Panc1 (cell line): ENCODE data around the gene PLEKHG5. TPM values are rescaled to one million over a fixed set of nuclear protein-coding genes. Genes with fewer than 3 reads are reported as not detected.
"Not testable (repeated sequence)": the region's sequence is repeated elsewhere in the genome, so short reads cannot be mapped to it uniquely, and the experiment has no call there.

Source experiments
- ATAC-seq: fragments of 200-7000 bp; cut with Tn5 transposase; 2 replicates; pipeline ENCODE4 v1.9.1; 2020; ENCODE audit warnings: mild to moderate bottlenecking, moderate library complexity
- BruUV-seq: library from RNA; stranded (reverse); fragments of 400-500 nt; replicated peaks from 2 replicates; lab custom pipeline; 2021; lab: Mats Ljungman, UMichigan
- CTCF ChIA-PET: fragments of 300-600 bp; sonication (Branson Sonifier 250); formaldehyde crosslinking; loops from one replicate; lab custom pipeline; 2022; ENCODE audit warnings: antibody characterized with exemption; lab: Charles Lee
- POLR2A ChIA-PET: fragments of 300-600 bp; sonication (Branson Sonifier 250); formaldehyde crosslinking; loops from one replicate; lab custom pipeline; 2022; ENCODE audit warnings: antibody characterized with exemption; lab: Charles Lee
- DNase-seq: peaks from one replicate; pipeline ENCODE4 v3.0.0-alpha.2; 2010; ENCODE audit warnings: low read depth, low spot score
- H3K27ac ChIP-seq: 2 replicates; pipeline ENCODE4 v1.5.1; 2011; ENCODE audit warnings: mild to moderate bottlenecking, low read length, inconsistent platforms
- H3K27me3 ChIP-seq: fragments of 200-500 bp; sonication (Bioruptor generic); 2 replicates; pipeline ENCODE4 v1.6.0; 2014; ENCODE audit warnings: low read length, inconsistent platforms; ENCODE audit not compliant: control insufficient read depth, insufficient read depth
- H3K36me3 ChIP-seq: fragments of 200-500 bp; sonication (Bioruptor generic); 2 replicates; pipeline ENCODE4 v1.5.1; 2014; ENCODE audit warnings: inconsistent platforms, mild to moderate bottlenecking, low read length, moderate library complexity; ENCODE audit not compliant: control insufficient read depth, insufficient read depth
- H3K4me1 ChIP-seq: 2 replicates; pipeline ENCODE4 v1.5.1; 2011; ENCODE audit warnings: inconsistent platforms, mild to moderate bottlenecking, low read length, moderate library complexity; ENCODE audit not compliant: control insufficient read depth, insufficient read depth
- H3K4me3 ChIP-seq, 2 experiments: 2 replicates each; pipeline ENCODE4 v1.5.1; 2011 to 2012; ENCODE audit warnings: low read depth in 2 of 2, low read length in 2 of 2, mild to moderate bottlenecking in 2 of 2, inconsistent platforms in 1 of 2, moderate library complexity in 1 of 2
- H3K9me3 ChIP-seq: fragments of 200-500 bp; sonication (Bioruptor generic); 2 replicates; pipeline ENCODE4 v1.5.1; 2014; ENCODE audit warnings: low read depth, mild to moderate bottlenecking, inconsistent platforms, low read length, moderate library complexity; ENCODE audit not compliant: control insufficient read depth, insufficient read depth
- CTCF ChIP-seq: fragments of 450-650 bp; IDR thresholded peaks from 2 replicates; pipeline ENCODE4 v1.5.1; 2017; ENCODE audit warnings: mild to moderate bottlenecking
- POLR2AphosphoS5 ChIP-seq: IDR thresholded peaks from 2 replicates; pipeline ENCODE4 v1.6.1; 2012; ENCODE audit warnings: mild to moderate bottlenecking, low read depth, low read length, moderate library complexity
- REST ChIP-seq, 2 experiments: IDR thresholded peaks; 2 replicates each; pipeline ENCODE4 v1.6.1; 2011 to 2012; ENCODE audit warnings: low read depth in 2 of 2, control low read depth in 1 of 2, low read length in 1 of 2, mild to moderate bottlenecking in 1 of 2, moderate library complexity in 1 of 2; ENCODE audit not compliant: insufficient read depth in 1 of 2
- SIN3A ChIP-seq: IDR thresholded peaks from 2 replicates; pipeline ENCODE4 v1.6.1; 2012; ENCODE audit warnings: low read depth, mild to moderate bottlenecking, low read length, moderate library complexity, borderline replicate concordance; ENCODE audit not compliant: insufficient read depth
- TCF7L2 ChIP-seq: IDR thresholded peaks from 2 replicates; pipeline ENCODE4 v1.6.1; 2011; ENCODE audit warnings: mild to moderate bottlenecking, low read depth, low read length, inconsistent platforms
- in situ Hi-C: cut with HindIII; loops from 2 replicates; pipeline ENCODE4 v1.10.0; 2016; ENCODE audit warnings: low sequenced_read_pairs, low pct_unique_long_range_greater_than_20kb
- intact Hi-C: fragments of 100-400 bp; cut with micrococcal nuclease; formaldehyde crosslinking; loops from one replicate; pipeline ENCODE4 v1.10.0; 2022; ENCODE audit not compliant: unreplicated experiment
- total RNA-seq: library from RNA; stranded (reverse); gene quantifications from one replicate; pipeline ENCODE4 v1.2.1, GENCODE V29; 2021; ENCODE audit not compliant: unreplicated experiment

PLEKHG5 gene
- total RNA-seq, 1 experiment from 2014 or later, result 6.8 TPM

- Histone ChIP-seq H3K36me3 (no peaks in the 10 kb centered on the region), H3K27ac (no peak overlapping the region), H3K9me3 (no peaks in the 10 kb centered on the region), H3K4me3 (no peak overlapping the region), H3K4me1 (no peaks in the 10 kb centered on the region), H3K27me3 (no peaks in the 10 kb centered on the region)
- in situ Hi-C loops (no loop called here), intact Hi-C loops (no loop called here)
- POLR2A ChIA-PET, result no interaction called here
- DNase-seq, result no peak
- TF ChIP-seq POLR2AphosphoS5 (no peak), SIN3A (no peak), TCF7L2 (no peak), REST (IDR thresholded peaks at IDR 0.05; ENCODE audit: insufficient read depth in 1 of 2, low read depth in 2 of 2, low read length in 1 of 2) (no peak), CTCF (no peak)
- CTCF ChIA-PET, result no interaction called here
- BruUV-seq, result no TSS peak
- peak; percentile 58 for ATAC-seq
Measured at GRCh38 chr1:6456800-6457466, 34.5 kb downstream of the PLEKHG5 start.

- POLR2A ChIA-PET, DNase-seq, H3K27me3 ChIP-seq, H3K4me1 ChIP-seq, H3K36me3 ChIP-seq, BruUV-seq, H3K4me3 ChIP-seq, intact Hi-C loops, CTCF ChIA-PET, in situ Hi-C loops, H3K27ac ChIP-seq, ATAC-seq, H3K9me3 ChIP-seq: not testable (repeated sequence)
Measured at GRCh38 chr1:6455752-6456520, 35.5 kb downstream of the PLEKHG5 start.
